K562 (cell line): ENCODE data around the gene MRAP2. TPM values are rescaled to one million over a fixed set of nuclear protein-coding genes. Genes with fewer than 3 reads are reported as not detected.
A peak's percentile ranks its signal among the peaks of the same experiment; 100 is the strongest.

Source experiments
- ASH1L ChIP-seq: fragments of 450-650 bp; IDR thresholded peaks from 2 replicates; pipeline ENCODE4 v1.6.1; 2018; ENCODE audit warnings: borderline replicate concordance, mild to moderate bottlenecking, low read depth; ENCODE audit not compliant: partially characterized antibody
- C11orf30 ChIP-seq: fragments of 450-650 bp; IDR thresholded peaks from 2 replicates; pipeline ENCODE4 v1.6.1; 2016; ENCODE audit warnings: low read depth, mild to moderate bottlenecking
- FOXK1 ChIP-seq: sonication (generic); formaldehyde crosslinking; IDR thresholded peaks from 2 replicates; pipeline ENCODE4 v1.8.0; 2022; ENCODE audit warnings: missing genetic modification reagents, mild to moderate bottlenecking, borderline replicate concordance
- HCFC1 ChIP-seq: IDR thresholded peaks from 2 replicates; pipeline ENCODE4 v1.6.1; 2012; ENCODE audit warnings: low read depth, low read length, improper control_type of control experiment
- ILK ChIP-seq: fragments of 450-650 bp; IDR thresholded peaks from 2 replicates; pipeline ENCODE4 v1.6.1; 2016; ENCODE audit warnings: missing genetic modification characterization, low read depth, mild to moderate bottlenecking, missing compliant biosample characterization, moderate library complexity, borderline replicate concordance
- NFE2 ChIP-seq: IDR thresholded peaks from 2 replicates; pipeline ENCODE4 v1.6.1; 2014; ENCODE audit warnings: antibody characterized with exemption, low read depth
- SMARCA4 ChIP-seq: fragments of 450-650 bp; IDR thresholded peaks from 2 replicates; pipeline ENCODE4 v1.6.1; 2016
- YY1 ChIP-seq, 3 experiments: IDR thresholded peaks; 2 replicates each; pipeline ENCODE4 v1.6.1; 2011; ENCODE audit warnings: low read length in 2 of 3, mild to moderate bottlenecking in 2 of 3, moderate library complexity in 2 of 3, borderline replicate concordance in 1 of 3, control low read depth in 1 of 3, low read depth in 1 of 3; ENCODE audit not compliant: insufficient read depth in 3 of 3, insufficient replicate concordance in 2 of 3, control insufficient read depth in 1 of 3, insufficient read length in 1 of 3; ENCODE audit errors: extremely low read depth in 1 of 3
- ZNF316 ChIP-seq: fragments of 450-650 bp; IDR thresholded peaks from 2 replicates; pipeline ENCODE4 v1.6.1; 2016
- ZNF766 ChIP-seq: fragments of 200-800 bp; sonication (Bioruptor generic); conservative IDR thresholded peaks from 2 replicates; pipeline ENCODE4 v1.6.1; 2016; ENCODE audit warnings: missing genetic modification characterization, missing compliant biosample characterization
- polyA plus RNA-seq, 8 experiments: library from polyadenylated mRNA; depleted of rRNA in 4 of 8; stranded (reverse) in 5 of 8; unstranded in 3 of 8; fragments of >200 nt; fragmentation: Nextera tagmentation in 2 of 8; fragmentation: Illumina TruSeq in 1 of 8; extraction: Ambion mirVana in 2 of 8; extraction: Trizol in 1 of 8; gene quantifications; 2 replicates each; pipeline versions ENCODE4 v1.2.1 to v1.2.3, GENCODE V29; 2011 to 2014; ENCODE audit warnings: inconsistent platforms in 1 of 8, missing spikeins in 1 of 8
- total RNA-seq, 7 experiments: library from RNA; depleted of rRNA in 6 of 7; stranded (reverse); fragments of >200 nt in 6 of 7; fragmentation: Illumina TruSeq in 2 of 7; extraction: Trizol in 2 of 7; gene quantifications; 2 replicates each; pipeline versions ENCODE4 v1.2.1 to v1.2.3, GENCODE V29; 2011 to 2021; ENCODE audit warnings: low replicate concordance in 1 of 7

Gene MRAP2
- total and polyA plus RNA-seq, 9 of the 15 experiments (the other 6 are each of a cell fraction or from before 2014, with no cell fraction given) = 5.9 to 38.9 (median 9.3) TPM

GRCh38 chr6:84072442-84072997 is 38.9 kb downstream of the MRAP2 start (continued):
- TF ChIP-seq FOXK1 (CRISPR knock-in tag) = no peak
- TF ChIP-seq NFE2 = peak; percentile 57
- no peak for TF ChIP-seq SMARCA4
- TF ChIP-seq ZNF316 = peak; percentile 54
- peak in 1 of 3 experiments; percentile 39 for TF ChIP-seq YY1 (IDR thresholded peaks at IDR 0.05; ENCODE audit: borderline replicate concordance in 1 of 3, control insufficient read depth in 1 of 3, extremely low read depth in 1 of 3, insufficient read depth in 3 of 3, insufficient read length in 1 of 3, insufficient replicate concordance in 2 of 3, low read depth in 1 of 3, low read length in 2 of 3)
- TF ChIP-seq ASH1L = no peak
- no peak for TF ChIP-seq ZNF766 (CRISPR knock-in tag)
- no peak for TF ChIP-seq HCFC1
- TF ChIP-seq ILK (tag) = no peak
- TF ChIP-seq C11orf30 = peak; percentile 40
